Subcutaneous adipose tissue (tissue), 4 donors: ENCODE measurements around the gene DBN1. TPM values are rescaled to one million over a fixed set of nuclear protein-coding genes. Genes with fewer than 3 reads are reported as not detected.

Source experiments
- CTCF ChIP-seq: fragments of 450-650 bp; IDR thresholded peaks from one replicate; pipeline ENCODE4 v1.5.1; 2016; ENCODE audit warnings: low read depth, mild to moderate bottlenecking, control low read depth, antibody characterized with exemption, moderate library complexity
- total RNA-seq, 4 donors: library from RNA; depleted of rRNA; stranded (reverse); fragments of >200 nt; gene quantifications; one replicate each; pipeline ENCODE4 v1.1.0, GENCODE V29; 2016

Gene DBN1
- total RNA-seq, 4 donors from 2014 or later, result 25.2 to 50.9 (median 37.6) TPM

GRCh38 chr5:177497292-177498012, 24.0 kb upstream of the DBN1 start, which contains the start of gene PDLIM7:
TSS of gene PDLIM7 (minus strand) at chr5:177497604. CDS start at chr5:177496512, 1,092 bp downstream.
- no peak for TF ChIP-seq CTCF

GRCh38 chr5:177496727-177497291, 23.4 kb upstream of the DBN1 start:
- TF ChIP-seq CTCF, result no peak

- no peak for TF ChIP-seq CTCF
Measured at GRCh38 chr5:177496070-177496726, 22.8 kb upstream of the DBN1 start.

GRCh38 chr5:177495243-177496060, 22.0 kb upstream of the DBN1 start:
- no peak for TF ChIP-seq CTCF

GRCh38 chr5:177494346-177495195, 21.1 kb upstream of the DBN1 start:
- TF ChIP-seq CTCF, result no peak

- no peak for TF ChIP-seq CTCF
Measured at GRCh38 chr5:177493795-177494345, 20.4 kb upstream of the DBN1 start.
